T1000 (cell line): ENCODE results near the gene UQCC5.

Experiments
- DNase-seq: peaks from one replicate; lab custom pipeline; 2025; ENCODE audit warnings: mixed read lengths; lab: John Stamatoyannopoulos, UW

UQCC5 gene

GRCh38 chr3:52570076-52570475, 33.7 kb downstream of the UQCC5 start:
- no peak for DNase-seq

DNA sequence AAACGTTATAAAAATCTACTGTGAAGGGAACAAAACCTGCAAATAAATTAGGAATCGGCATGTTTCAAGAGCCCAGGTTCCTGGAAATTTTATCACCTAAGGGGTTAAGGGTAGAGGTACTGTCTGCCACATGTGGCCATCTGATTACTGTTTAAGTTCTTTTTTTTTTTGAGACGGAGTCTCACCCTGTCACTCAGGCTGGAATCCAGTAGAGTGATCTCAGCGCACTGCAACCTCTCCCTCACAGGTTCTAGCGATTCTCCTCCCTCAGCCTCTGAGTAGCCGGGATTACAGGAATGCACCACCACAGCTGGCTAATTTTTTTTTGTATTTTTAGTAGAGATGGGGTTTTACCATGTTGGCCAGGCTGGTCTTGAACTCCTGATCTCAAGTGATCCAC, 35.8 kb downstream of the UQCC5 start:
- DNase-seq: no peak

- no peak for DNase-seq
Measured at GRCh38 chr3:52574056-52574965, 37.9 kb downstream of the UQCC5 start.
